ENCODE results near the gene ITPRIP.

The ITPRIP gene

GRCh38 chr10:104326991-104327610 is 11.2 kb downstream of the ITPRIP start:
- no peak for DNase-seq (ENCODE audit: extremely low read depth in 1 of 2, low read depth in 1 of 2)

DNA sequence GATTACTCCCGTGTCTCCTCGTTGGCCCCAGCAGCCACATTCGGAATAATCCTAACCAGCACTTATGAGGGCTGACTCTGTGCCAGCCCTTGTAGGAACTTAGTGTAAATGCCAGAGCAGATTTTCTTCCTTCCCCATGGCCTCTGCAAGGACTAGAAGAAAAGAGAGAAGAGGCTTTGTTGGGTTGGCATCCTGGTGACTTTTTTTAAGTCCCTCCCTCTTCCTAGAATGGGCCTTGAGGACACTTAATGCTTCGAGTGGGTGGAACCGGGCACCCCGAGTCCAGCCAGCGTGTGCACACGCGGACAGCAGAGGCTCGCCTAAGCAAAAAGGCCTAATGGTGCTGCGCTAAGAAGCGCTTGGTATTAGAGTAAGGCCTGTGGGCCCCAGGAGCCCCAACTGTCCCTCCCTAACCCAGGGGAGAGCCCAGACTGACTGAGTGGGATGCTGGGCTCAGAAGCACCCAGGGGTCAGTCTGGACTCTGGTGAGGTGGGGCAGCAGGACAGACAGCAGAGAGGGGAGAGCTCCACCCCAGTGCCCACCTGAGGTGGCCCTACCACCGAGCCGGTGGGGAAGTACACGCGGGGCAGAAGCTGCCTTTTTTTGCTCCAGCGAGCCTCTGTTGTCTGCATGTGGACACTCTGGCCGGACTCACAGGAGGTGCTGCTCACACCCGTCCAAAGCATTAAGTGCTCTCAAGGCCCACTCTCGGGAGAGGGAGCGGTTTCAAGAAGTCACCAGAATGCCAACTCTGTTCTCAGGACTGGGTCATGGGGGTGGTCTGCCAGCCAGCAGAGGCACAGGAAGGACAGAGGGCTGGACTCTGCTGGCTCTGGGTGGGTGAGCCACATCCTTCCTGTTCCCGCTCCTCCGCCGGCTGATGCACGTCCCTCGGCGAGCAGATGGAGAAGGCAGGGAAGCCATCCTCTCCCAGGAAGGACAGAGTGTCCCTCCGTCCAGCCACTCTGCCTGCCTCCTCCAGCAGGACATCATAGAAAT is 12.5 kb downstream of the ITPRIP start:
- DNase-seq (ENCODE audit: extremely low read depth in 1 of 2, low read depth in 1 of 2) = no peak

DNA sequence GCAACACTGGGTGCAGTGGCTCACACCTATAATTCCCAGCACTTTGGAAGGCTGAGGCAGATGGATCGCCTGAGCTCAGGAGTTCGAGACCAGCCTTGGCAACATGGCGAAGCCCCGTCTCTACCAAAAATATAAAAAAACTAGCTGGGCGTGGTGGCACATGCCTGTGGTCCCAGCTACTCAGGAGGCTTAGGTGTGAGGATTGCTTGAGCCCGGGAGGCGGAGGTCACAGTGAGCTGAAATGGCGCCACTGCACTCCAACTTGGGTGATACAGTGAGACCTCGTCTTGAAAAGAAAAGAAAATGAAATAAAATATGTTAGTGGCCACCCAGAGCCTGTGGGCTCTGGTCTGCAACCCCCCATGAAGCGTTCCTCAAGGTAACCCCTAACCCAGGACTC is 13.3 kb downstream of the ITPRIP start:
- DNase-seq (ENCODE audit: extremely low read depth in 1 of 2, low read depth in 1 of 2) = no peak

DNA sequence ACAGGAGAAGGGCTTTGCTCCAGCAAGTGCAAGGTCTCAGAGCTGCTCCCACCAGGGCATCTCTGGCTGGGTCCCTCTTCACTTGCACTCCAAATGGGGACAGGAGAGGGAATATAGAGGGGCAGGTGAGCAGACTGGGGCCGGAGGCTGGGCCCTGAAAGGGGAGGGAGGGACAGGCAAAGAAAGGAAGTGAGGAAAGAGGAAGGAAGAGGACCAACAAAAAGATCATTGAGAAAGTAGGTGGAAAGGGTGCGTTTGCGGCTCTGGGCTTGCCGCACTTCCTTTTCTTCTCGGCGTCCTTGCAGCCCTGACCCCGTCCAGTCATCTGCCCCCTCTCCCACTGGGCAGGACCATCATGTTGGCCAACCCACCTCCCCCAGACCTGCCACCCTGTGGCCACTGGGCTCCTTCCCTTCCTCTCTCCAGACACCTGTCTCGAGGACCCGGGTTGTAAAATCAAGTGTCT is 14.0 kb downstream of the ITPRIP start:
- no peak for DNase-seq (ENCODE audit: extremely low read depth in 1 of 2, low read depth in 1 of 2)

DNA sequence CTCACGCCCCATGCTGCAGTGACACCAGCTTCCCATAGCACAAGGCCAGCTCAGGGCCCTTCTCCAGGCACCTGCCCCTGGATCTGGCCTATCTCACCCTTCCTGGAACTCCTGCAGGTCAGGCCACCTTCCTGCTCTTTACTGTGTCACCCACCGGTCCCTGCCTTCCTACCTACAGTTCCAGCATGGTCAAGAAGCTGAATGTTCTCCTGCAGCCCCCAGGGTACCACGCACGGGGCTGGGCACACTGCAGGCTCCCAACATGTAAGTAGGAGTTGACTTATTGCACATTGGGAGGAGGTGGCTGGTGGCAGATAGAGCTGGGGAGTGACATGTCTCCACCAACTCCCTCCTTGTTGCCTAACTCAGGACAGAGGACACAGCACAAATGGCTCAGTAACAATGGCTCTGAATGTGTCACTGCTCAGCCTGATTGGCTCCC is 14.5 kb downstream of the ITPRIP start:
- no peak for DNase-seq (ENCODE audit: extremely low read depth in 1 of 2, low read depth in 1 of 2)

GRCh38 chr10:104323085-104323484 is 15.2 kb downstream of the ITPRIP start:
- DNase-seq (ENCODE audit: extremely low read depth in 1 of 2, low read depth in 1 of 2) = no peak

- DNase-seq (ENCODE audit: extremely low read depth in 1 of 2, low read depth in 1 of 2) = no peak
These were observed 15.9 kb downstream of the ITPRIP start for GRCh38 chr10:104322416-104322782.

DNA sequence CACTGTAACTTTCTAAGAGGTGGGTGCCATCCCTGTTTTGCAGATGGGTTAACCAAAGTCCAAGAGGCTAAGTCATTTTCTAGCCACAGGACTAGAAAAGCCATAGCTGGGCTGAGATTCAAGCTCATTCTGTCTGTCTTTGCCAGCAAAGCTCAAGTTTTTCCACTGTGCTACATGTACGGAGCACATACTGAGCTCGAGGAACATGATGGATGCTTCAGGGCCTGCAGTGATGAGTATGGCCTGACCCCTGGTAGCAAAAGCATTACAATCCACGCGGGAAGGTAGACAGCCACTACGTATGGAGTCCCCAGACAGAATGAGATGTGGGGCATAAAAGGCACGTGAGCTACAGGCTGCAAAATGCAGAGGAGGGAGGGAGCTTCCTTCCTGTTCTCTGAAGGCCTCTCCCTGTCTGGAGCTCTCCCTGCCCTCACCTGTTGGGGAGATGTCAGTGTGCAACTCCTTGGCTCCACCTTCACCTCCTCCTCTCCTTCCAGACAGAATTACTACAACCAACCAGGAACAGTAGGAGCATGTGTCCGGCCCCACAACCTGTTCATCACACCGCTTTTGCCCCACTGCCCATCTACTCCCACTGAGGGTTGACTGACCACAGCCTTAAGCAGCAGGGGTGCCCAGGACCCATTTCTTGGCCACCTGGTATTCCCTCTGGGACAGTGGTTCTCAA is 16.4 kb downstream of the ITPRIP start:
- no peak for DNase-seq (ENCODE audit: extremely low read depth in 1 of 2, low read depth in 1 of 2)

DNA sequence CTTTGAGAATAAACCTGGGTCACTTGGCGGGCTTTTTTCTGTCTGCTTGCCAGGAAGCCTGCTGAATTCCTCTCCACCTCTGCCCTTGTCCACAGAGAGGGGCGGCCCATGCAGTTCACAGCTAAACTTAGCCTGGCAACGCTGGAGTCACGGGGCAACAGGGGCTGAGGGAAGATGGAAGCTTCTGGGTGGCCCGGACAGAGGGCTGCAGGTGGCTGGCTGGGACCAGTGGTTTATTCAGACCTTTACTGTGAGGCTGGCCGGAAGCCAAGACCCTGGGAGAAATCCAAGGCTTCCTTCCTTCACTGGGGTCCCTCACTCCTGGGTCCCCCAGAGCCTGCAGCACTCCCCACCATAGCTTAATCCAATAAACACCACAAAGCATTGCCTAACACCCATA is 17.0 kb downstream of the ITPRIP start:
- no peak for DNase-seq (ENCODE audit: extremely low read depth in 1 of 2, low read depth in 1 of 2)

GRCh38 chr10:104318810-104319741 is 19.2 kb downstream of the ITPRIP start:
- DNase-seq (ENCODE audit: extremely low read depth in 1 of 2, low read depth in 1 of 2) = no peak

DNA sequence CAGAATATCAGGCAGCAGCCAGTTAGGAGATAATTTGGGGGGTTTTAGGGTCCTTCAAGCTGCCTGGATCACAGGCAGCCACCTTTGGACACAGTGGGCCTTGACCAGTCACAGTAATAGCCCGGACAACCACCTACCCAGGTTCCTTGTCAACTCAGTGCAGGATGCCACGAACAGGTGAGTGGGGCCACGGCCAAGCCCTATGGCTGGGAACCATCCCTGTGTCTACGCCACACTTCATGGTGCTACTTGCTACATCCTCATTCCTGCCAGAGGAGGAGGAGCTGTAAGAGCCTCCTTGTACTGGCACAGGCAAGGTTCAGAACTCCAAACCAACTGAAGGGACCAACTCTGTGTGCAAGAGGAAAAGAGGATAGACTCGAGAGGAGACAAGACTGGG is 19.9 kb downstream of the ITPRIP start:
- no peak for DNase-seq (ENCODE audit: extremely low read depth in 1 of 2, low read depth in 1 of 2)

DNA sequence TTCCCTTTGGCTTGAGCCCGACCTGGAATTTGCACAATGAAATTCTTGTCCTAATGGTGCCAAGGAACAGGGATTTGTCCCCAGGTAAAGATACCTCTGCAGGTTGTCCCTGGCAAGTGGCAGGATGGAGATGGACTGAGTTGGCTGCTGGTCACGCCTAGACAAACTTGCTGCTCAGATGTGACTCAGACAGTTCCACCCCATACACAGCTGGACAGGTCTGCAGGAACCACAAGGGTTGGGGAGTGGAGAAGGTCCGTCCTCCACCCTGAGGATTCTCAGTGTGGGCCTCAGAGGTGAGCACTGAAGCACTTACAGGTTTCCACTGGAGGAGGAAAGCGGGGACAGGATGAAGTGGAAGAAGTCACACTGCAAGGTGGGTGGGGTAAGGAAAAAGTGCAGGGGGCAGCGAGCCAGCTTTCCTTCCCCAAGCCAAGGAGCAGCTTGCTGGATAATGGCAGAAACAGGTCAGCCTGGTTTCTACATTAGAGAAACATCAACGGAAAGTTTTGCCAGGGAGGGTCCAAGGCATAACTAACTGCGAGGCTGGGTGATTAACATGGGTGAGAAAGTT is 20.5 kb downstream of the ITPRIP start:
- no peak for DNase-seq (ENCODE audit: extremely low read depth in 1 of 2, low read depth in 1 of 2)

DNA sequence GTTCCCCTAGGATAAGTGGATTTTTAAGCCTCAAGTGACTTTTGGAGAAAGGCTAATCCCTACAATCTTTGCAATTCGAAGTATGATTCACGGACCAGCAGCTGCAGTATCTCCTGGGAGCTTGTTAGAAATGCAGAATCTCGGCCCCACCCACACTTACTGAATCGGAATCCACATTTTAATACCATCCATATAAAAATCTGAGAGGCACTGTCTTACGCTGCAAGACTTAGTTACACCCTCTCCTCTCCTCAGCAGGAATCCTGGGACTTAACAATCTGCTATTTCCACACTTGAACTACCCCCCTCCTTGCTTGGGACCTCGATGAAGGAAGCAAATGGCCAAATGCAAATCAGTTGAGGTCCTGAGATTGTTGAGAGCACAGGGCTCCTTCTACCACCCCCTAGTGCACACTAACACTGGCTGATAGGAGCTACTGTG is 21.0 kb downstream of the ITPRIP start:
- DNase-seq (ENCODE audit: extremely low read depth in 1 of 2, low read depth in 1 of 2) = no peak

GRCh38 chr10:104316321-104317099 is 21.8 kb downstream of the ITPRIP start:
- no peak for DNase-seq (ENCODE audit: extremely low read depth in 1 of 2, low read depth in 1 of 2)

GRCh38 chr10:104315486-104315921 is 22.8 kb downstream of the ITPRIP start:
- DNase-seq (ENCODE audit: extremely low read depth in 1 of 2, low read depth in 1 of 2) = no peak

DNA sequence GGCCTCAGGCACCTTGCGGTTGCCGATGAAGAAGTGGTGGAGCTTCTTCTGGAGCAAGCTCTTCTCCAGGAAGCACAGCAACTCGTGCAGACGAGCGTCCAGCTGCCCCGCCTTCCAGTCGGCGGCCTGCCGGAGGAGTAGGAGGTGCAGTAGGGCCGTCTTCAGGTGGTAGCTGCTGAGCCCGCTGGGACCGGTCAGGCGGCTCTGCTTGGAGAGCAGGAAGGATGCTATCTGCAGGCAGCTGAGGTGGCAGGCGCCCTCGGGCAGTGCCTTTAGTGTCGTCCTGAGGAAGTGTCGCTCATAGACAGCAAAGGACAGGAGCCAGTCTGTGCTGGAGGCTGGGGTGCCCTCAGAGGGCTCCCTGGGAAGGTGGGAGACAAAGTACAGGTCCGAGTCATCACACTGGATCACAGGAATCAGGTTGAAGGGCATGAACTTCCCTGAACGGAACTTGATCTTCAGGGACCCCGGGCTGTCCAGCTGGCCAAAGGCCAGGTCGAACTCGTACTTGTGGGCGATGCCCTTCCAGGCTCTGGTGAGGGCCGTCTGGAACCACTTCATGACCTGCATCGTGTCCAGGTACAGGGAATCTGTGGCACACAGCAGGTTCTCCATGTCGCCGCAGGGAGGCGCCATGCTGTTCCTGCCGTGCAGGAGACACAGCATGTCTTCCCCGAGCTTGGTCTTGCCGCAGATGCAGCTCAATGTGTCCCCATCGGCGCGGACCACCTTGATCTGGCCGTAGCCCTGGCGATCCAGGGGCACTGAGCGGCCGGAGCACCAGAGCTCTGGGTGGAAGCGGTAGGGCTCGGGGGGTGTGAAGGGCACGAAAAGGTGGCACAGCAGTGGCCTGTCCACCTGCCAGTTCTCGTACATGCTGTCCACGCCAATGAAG is 23.4 kb downstream of the ITPRIP start:
- DNase-seq (ENCODE audit: extremely low read depth in 1 of 2, low read depth in 1 of 2) = no peak

- no peak for DNase-seq (ENCODE audit: extremely low read depth in 1 of 2, low read depth in 1 of 2)
These were observed 27.0 kb downstream of the ITPRIP start for GRCh38 chr10:104311184-104311720.

Measured in stimulated activated CD8-positive, alpha-beta memory T cell treated with anti-CD3 and anti-CD28 coated beads, Interleukin-7, amount 100 ng/mL, for 48 hours (primary cell).